ENCODE measurements around the gene CBARP. TPM values are rescaled to one million over a fixed set of nuclear protein-coding genes. Genes with fewer than 3 reads are reported as not detected.

The CBARP gene
- total and polyA plus RNA-seq, 2 of the 13 experiments (the other 11 are each of a cell fraction or from before 2014, with no cell fraction given) = 1.2 to 1.4 TPM

GRCh38 chr19:1271528-1272422, 34.0 kb upstream of the CBARP start (continued):
- TF ChIP-seq, protein P1, sequence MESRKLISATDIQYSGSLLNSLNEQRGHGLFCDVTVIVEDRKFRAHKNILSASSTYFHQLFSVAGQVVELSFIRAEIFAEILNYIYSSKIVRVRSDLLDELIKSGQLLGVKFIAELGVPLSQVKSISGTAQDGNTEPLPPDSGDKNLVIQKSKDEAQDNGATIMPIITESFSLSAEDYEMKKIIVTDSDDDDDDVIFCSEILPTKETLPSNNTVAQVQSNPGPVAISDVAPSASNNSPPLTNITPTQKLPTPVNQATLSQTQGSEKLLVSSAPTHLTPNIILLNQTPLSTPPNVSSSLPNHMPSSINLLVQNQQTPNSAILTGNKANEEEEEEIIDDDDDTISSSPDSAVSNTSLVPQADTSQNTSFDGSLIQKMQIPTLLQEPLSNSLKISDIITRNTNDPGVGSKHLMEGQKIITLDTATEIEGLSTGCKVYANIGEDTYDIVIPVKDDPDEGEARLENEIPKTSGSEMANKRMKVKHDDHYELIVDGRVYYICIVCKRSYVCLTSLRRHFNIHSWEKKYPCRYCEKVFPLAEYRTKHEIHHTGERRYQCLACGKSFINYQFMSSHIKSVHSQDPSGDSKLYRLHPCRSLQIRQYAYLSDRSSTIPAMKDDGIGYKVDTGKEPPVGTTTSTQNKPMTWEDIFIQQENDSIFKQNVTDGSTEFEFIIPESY (CRISPR knock-in tag; IDR thresholded peaks at IDR 0.05) = peak; percentile 42; the same call in 1 of the 2 replicates
- TF ChIP-seq PAWR (CRISPR knock-in tag; IDR thresholded peaks at IDR 0.05; ENCODE audit: borderline replicate concordance) (no peak), FOXJ3 (CRISPR knock-in tag; IDR thresholded peaks at IDR 0.05; ENCODE audit: borderline replicate concordance) (no peak), ZNF780A (CRISPR knock-in tag; IDR thresholded peaks at IDR 0.05) (no peak), ZNF83 (CRISPR knock-in tag; IDR thresholded peaks at IDR 0.05; ENCODE audit: borderline replicate concordance) (no peak), AGO2 (optimal IDR thresholded peaks at IDR 0.05; ENCODE audit: low read depth, low read length) (peak; percentile 89), NCOA5 (CRISPR knock-in tag; IDR thresholded peaks at IDR 0.05) (no peak), POLR2AphosphoS2 (IDR thresholded peaks at IDR 0.05; ENCODE audit: low read depth, low read length) (peak; percentile 24; the same call in 1 of the 2 replicates), HNRNPLL (IDR thresholded peaks at IDR 0.05; ENCODE audit: low read depth, low read length, poor library complexity, severe bottlenecking) (peak; percentile 20)
- TF ChIP-seq, protein P2, sequence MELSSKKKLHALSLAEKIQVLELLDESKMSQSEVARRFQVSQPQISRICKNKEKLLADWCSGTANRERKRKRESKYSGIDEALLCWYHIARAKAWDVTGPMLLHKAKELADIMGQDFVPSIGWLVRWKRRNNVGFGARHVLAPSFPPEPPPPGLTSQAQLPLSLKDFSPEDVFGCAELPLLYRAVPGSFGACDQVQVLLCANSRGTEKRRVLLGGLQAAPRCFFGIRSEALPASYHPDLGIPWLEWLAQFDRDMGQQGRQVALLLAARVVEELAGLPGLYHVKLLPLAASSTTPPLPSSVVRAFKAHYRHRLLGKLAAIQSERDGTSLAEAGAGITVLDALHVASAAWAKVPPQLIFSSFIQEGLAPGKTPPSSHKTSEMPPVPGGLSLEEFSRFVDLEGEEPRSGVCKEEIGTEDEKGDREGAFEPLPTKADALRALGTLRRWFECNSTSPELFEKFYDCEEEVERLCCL (CRISPR knock-in tag; IDR thresholded peaks at IDR 0.05; ENCODE audit: borderline replicate concordance) = no peak
- TF ChIP-seq, protein P3, sequence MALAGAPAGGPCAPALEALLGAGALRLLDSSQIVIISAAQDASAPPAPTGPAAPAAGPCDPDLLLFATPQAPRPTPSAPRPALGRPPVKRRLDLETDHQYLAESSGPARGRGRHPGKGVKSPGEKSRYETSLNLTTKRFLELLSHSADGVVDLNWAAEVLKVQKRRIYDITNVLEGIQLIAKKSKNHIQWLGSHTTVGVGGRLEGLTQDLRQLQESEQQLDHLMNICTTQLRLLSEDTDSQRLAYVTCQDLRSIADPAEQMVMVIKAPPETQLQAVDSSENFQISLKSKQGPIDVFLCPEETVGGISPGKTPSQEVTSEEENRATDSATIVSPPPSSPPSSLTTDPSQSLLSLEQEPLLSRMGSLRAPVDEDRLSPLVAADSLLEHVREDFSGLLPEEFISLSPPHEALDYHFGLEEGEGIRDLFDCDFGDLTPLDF (CRISPR knock-in tag; IDR thresholded peaks at IDR 0.05) = no peak
